ENCODE data around the gene TTC7B. TPM values are rescaled to one million over a fixed set of nuclear protein-coding genes. Genes with fewer than 3 reads are reported as not detected.

The TTC7B gene
- total and polyA plus RNA-seq, 2 donors (not counting 3 experiments of a cell fraction or from before 2014, with no cell fraction given) = 46.8 to 76.5 TPM

GRCh38 chr14:90555126-90556011, 260.9 kb downstream of the TTC7B start:
- peaks cover 0 to 2% of the 10 kb centered on the region in 2 experiments for H3K36me3 ChIP-seq (ENCODE audit: control insufficient read depth in 2 of 2, extremely low read depth in 1 of 2, insufficient read depth in 2 of 2, low read length in 2 of 2)
- H3K27ac ChIP-seq (ENCODE audit: insufficient read depth, low read depth, low read length) = no peak overlapping the region
- no peaks in the 10 kb centered on the region for H3K9me3 ChIP-seq (replicated peaks; ENCODE audit: control insufficient read depth, insufficient read depth, low read length)
- H2AFZ ChIP-seq (ENCODE audit: low read depth, low read length) = no peak overlapping the region
- ChIA-PET POLR2A (interaction anchor here (0.6 kb wide), 1 partner anchor 182 kb away, joined by 4 read pairs; no protein-coding TSS in a partner anchor), CTCF (interaction anchor here (1.2 kb wide), 1 partner anchor 35 kb away, joined by 3 read pairs; no protein-coding TSS in a partner anchor)
- intact Hi-C loops (cut with micrococcal nuclease) = no loop called here
- no peaks in the 10 kb centered on the region for H3K4me1 ChIP-seq (ENCODE audit: control insufficient read depth, extremely low read depth, insufficient read depth, low read length)
- DNase-seq (ENCODE audit: low read depth, low spot score) (no peak), FAIRE-seq (no peak)
- no peak overlapping the region for H3K4me2 ChIP-seq (ENCODE audit: insufficient read depth, low read length)
- BruUV-seq (replicated peaks) = no TSS peak
- H4K20me1 ChIP-seq (replicated peaks; ENCODE audit: control insufficient read depth, extremely low read depth, insufficient read depth, low read length) = no peaks in the 10 kb centered on the region
- H3K9ac ChIP-seq (replicated peaks; ENCODE audit: extremely low read depth, insufficient read depth, low read length) = no peak overlapping the region
- no peaks in the 10 kb centered on the region for H3K27me3 ChIP-seq (ENCODE audit: control insufficient read depth in 2 of 2, insufficient read depth in 2 of 2, low read length in 2 of 2)
- TF ChIP-seq JUN (IDR thresholded peaks at IDR 0.05; ENCODE audit: borderline replicate concordance, insufficient read depth, insufficient read length, low read depth) (no peak), MAX (IDR thresholded peaks at IDR 0.05; ENCODE audit: insufficient read depth, insufficient read length) (no peak), EZH2 (IDR thresholded peaks at IDR 0.05; ENCODE audit: borderline replicate concordance, low read depth, low read length, severe bottlenecking) (no peak)
- H3K9me1 ChIP-seq (replicated peaks; ENCODE audit: control insufficient read depth, extremely low read depth, insufficient read depth, low read length) = no peaks in the 10 kb centered on the region
- H3K79me2 ChIP-seq (ENCODE audit: control insufficient read depth, insufficient read depth, low read length) = no peaks in the 10 kb centered on the region
- no peak overlapping the region for H3K4me3 ChIP-seq (replicated peaks in 1 of 3; ENCODE audit: insufficient read depth in 1 of 3, low read depth in 1 of 3, low read length in 3 of 3)
- dilution Hi-C loops (cut with MboI; ENCODE audit: extremely low pct_ligation_motif_present, low sequenced_read_pairs) = no loop called here

DNA sequence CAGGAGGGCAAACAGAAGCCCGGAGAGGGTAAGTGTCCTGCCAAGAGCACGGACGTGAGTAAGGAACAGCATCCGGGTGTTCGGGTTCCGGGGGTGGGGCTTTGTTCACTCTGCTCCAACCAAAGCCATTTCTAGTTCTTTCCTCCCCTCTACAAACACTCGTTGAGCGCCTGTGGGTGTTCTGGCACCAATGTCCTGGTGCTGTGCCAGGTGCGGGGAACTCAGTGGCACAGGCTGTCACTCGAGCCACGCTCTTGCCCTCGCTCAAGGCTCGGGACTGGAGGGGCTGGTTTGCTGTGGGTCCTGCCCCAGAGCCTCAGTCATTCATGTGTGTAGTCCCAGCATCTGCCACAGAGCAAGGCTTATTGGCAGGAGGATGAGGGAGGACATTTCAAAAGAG, 261.9 kb downstream of the TTC7B start:
- ChIA-PET CTCF (interaction anchor here (1.2 kb wide), 1 partner anchor 36 kb away, joined by 3 read pairs; no protein-coding TSS in a partner anchor), POLR2A (no interaction called here)
- Histone ChIP-seq H3K9me1 (replicated peaks; ENCODE audit: control insufficient read depth, extremely low read depth, insufficient read depth, low read length) (no peaks in the 10 kb centered on the region), H3K36me3 (ENCODE audit: control insufficient read depth in 2 of 2, extremely low read depth in 1 of 2, insufficient read depth in 2 of 2, low read length in 2 of 2) (peaks cover 0 to 2% of the 10 kb centered on the region in 2 experiments), H4K20me1 (replicated peaks; ENCODE audit: control insufficient read depth, extremely low read depth, insufficient read depth, low read length) (no peaks in the 10 kb centered on the region), H3K27ac (ENCODE audit: insufficient read depth, low read depth, low read length) (no peak overlapping the region), H3K27me3 (ENCODE audit: control insufficient read depth in 2 of 2, insufficient read depth in 2 of 2, low read length in 2 of 2) (no peaks in the 10 kb centered on the region), H3K4me2 (ENCODE audit: insufficient read depth, low read length) (no peak overlapping the region), H3K4me3 (replicated peaks in 1 of 3; ENCODE audit: insufficient read depth in 1 of 3, low read depth in 1 of 3, low read length in 3 of 3) (no peak overlapping the region), H3K9me3 (replicated peaks; ENCODE audit: control insufficient read depth, insufficient read depth, low read length) (no peaks in the 10 kb centered on the region), H3K9ac (replicated peaks; ENCODE audit: extremely low read depth, insufficient read depth, low read length) (no peak overlapping the region), H3K4me1 (ENCODE audit: control insufficient read depth, extremely low read depth, insufficient read depth, low read length) (no peaks in the 10 kb centered on the region), H3K79me2 (ENCODE audit: control insufficient read depth, insufficient read depth, low read length) (no peaks in the 10 kb centered on the region), H2AFZ (ENCODE audit: low read depth, low read length) (no peak overlapping the region)
- FAIRE-seq (no peak), DNase-seq (ENCODE audit: low read depth, low spot score) (no peak)
- no TSS peak for BruUV-seq (replicated peaks)
- dilution Hi-C loops (cut with MboI; ENCODE audit: extremely low pct_ligation_motif_present, low sequenced_read_pairs) (no loop called here), intact Hi-C loops (cut with micrococcal nuclease) (no loop called here)
- TF ChIP-seq FOS (IDR thresholded peaks at IDR 0.05; ENCODE audit: borderline replicate concordance, insufficient read depth, low read length) (no peak), EZH2 (IDR thresholded peaks at IDR 0.05; ENCODE audit: borderline replicate concordance, low read depth, low read length, severe bottlenecking) (no peak), POLR2AphosphoS5 (IDR thresholded peaks at IDR 0.05; ENCODE audit: insufficient read depth, low read depth, low read length) (no peak), MAX (IDR thresholded peaks at IDR 0.05; ENCODE audit: insufficient read depth, insufficient read length) (no peak), MYC (IDR thresholded peaks at IDR 0.05; ENCODE audit: low read depth, low read length) (no peak), JUN (IDR thresholded peaks at IDR 0.05; ENCODE audit: borderline replicate concordance, insufficient read depth, insufficient read length, low read depth) (no peak), GATA2 (IDR thresholded peaks at IDR 0.05; ENCODE audit: insufficient read depth, insufficient read length, low read depth, low read length) (no peak), POLR2A (IDR thresholded peaks at IDR 0.05; ENCODE audit: low read depth, low read length) (no peak), CTCF (IDR thresholded peaks at IDR 0.05; ENCODE audit: extremely low read depth in 1 of 2, insufficient read depth in 1 of 2, low read depth in 1 of 2, low read length in 2 of 2) (no peak)

Data from endothelial cell of umbilical vein (primary cell).